Measurements from ENCODE around the gene NAGK.
"Not testable (repeated sequence)": the region's sequence is repeated elsewhere in the genome, so short reads cannot be mapped to it uniquely, and the experiment has no call there.

NAGK gene

GRCh38 chr2:71068218-71069035 is at the start of gene NAGK:
NAGK (plus strand) TSS chr2:71068648; CDS start chr2:71068684, 36 bp downstream.
- peak; percentile 6 for TF ChIP-seq CTCF (IDR thresholded peaks at IDR 0.05; ENCODE audit: borderline replicate concordance, extremely low read depth, low read length, poor library complexity, severe bottlenecking)
- TF ChIP-seq EZH2 (IDR thresholded peaks at IDR 0.05; ENCODE audit: borderline replicate concordance, low read depth, low read length, severe bottlenecking), result no peak
- Histone ChIP-seq H2AFZ (ENCODE audit: low read depth, low read length) (peak within 1 kb of the TSS; percentile 98), H3K4me3 (ENCODE audit: low read depth in 1 of 2, low read length in 2 of 2) (peak within 1 kb of the TSS; percentile 87 to 89), H3K79me2 (ENCODE audit: insufficient read depth, low read length) (peaks cover 30% of the 10 kb centered on the region), H4K20me1 (ENCODE audit: insufficient read depth, low read length) (peaks cover 15% of the 10 kb centered on the region), H3K9ac (ENCODE audit: low read depth, low read length) (peak within 1 kb of the TSS; percentile 67), H3K4me1 (ENCODE audit: insufficient read depth, low read length) (peaks cover 48% of the 10 kb centered on the region), H3K27me3 (ENCODE audit: insufficient read depth, low read length, poor library complexity) (no peaks in the 10 kb centered on the region), H3K4me2 (ENCODE audit: insufficient read depth, low read length) (peak within 1 kb of the TSS; percentile 83), H3K36me3 (ENCODE audit: insufficient read depth, low read length) (peaks cover 23% of the 10 kb centered on the region), H3K9me3 (ENCODE audit: insufficient read depth, low read length, severe bottlenecking) (no peaks in the 10 kb centered on the region), H3K27ac (ENCODE audit: low read length) (peak within 1 kb of the TSS; percentile 98)
- peak; percentile 97 for DNase-seq
- peak; percentile 88 for ATAC-seq (ENCODE audit: insufficient read depth, low read depth)

- H3K4me3 ChIP-seq (ENCODE audit: low read depth in 1 of 2, low read length in 2 of 2); DNase-seq; H2AFZ ChIP-seq (ENCODE audit: low read depth, low read length); H3K79me2 ChIP-seq (ENCODE audit: insufficient read depth, low read length); H3K36me3 ChIP-seq (ENCODE audit: insufficient read depth, low read length); H3K4me1 ChIP-seq (ENCODE audit: insufficient read depth, low read length); H3K9me3 ChIP-seq (ENCODE audit: insufficient read depth, low read length, severe bottlenecking); ATAC-seq (ENCODE audit: insufficient read depth, low read depth); H3K9ac ChIP-seq (ENCODE audit: low read depth, low read length); H3K4me2 ChIP-seq (ENCODE audit: insufficient read depth, low read length); H3K27me3 ChIP-seq (ENCODE audit: insufficient read depth, low read length, poor library complexity); H4K20me1 ChIP-seq (ENCODE audit: insufficient read depth, low read length); H3K27ac ChIP-seq (ENCODE audit: low read length): not testable (repeated sequence)
Measured at GRCh38 chr2:71019989-71020388, 48.5 kb upstream of the NAGK start.

- H3K36me3 ChIP-seq (ENCODE audit: insufficient read depth, low read length); H3K9me3 ChIP-seq (ENCODE audit: insufficient read depth, low read length, severe bottlenecking); H2AFZ ChIP-seq (ENCODE audit: low read depth, low read length); ATAC-seq (ENCODE audit: insufficient read depth, low read depth); DNase-seq; H3K27ac ChIP-seq (ENCODE audit: low read length); H3K4me3 ChIP-seq (ENCODE audit: low read depth in 1 of 2, low read length in 2 of 2); H4K20me1 ChIP-seq (ENCODE audit: insufficient read depth, low read length); H3K27me3 ChIP-seq (ENCODE audit: insufficient read depth, low read length, poor library complexity); H3K4me2 ChIP-seq (ENCODE audit: insufficient read depth, low read length); H3K9ac ChIP-seq (ENCODE audit: low read depth, low read length); H3K79me2 ChIP-seq (ENCODE audit: insufficient read depth, low read length); H3K4me1 ChIP-seq (ENCODE audit: insufficient read depth, low read length): not testable (repeated sequence)
Measured at GRCh38 chr2:71021394-71021793, 47.1 kb upstream of the NAGK start.

GRCh38 chr2:71023553-71024243 is 44.8 kb upstream of the NAGK start:
- H3K9ac ChIP-seq (ENCODE audit: low read depth, low read length); H3K79me2 ChIP-seq (ENCODE audit: insufficient read depth, low read length); H2AFZ ChIP-seq (ENCODE audit: low read depth, low read length); ATAC-seq (ENCODE audit: insufficient read depth, low read depth); H3K9me3 ChIP-seq (ENCODE audit: insufficient read depth, low read length, severe bottlenecking); H4K20me1 ChIP-seq (ENCODE audit: insufficient read depth, low read length); H3K27ac ChIP-seq (ENCODE audit: low read length); H3K4me3 ChIP-seq (ENCODE audit: low read depth in 1 of 2, low read length in 2 of 2); H3K27me3 ChIP-seq (ENCODE audit: insufficient read depth, low read length, poor library complexity); H3K36me3 ChIP-seq (ENCODE audit: insufficient read depth, low read length); DNase-seq; H3K4me1 ChIP-seq (ENCODE audit: insufficient read depth, low read length); H3K4me2 ChIP-seq (ENCODE audit: insufficient read depth, low read length): not testable (repeated sequence)

- DNase-seq; H3K79me2 ChIP-seq (ENCODE audit: insufficient read depth, low read length); H3K27me3 ChIP-seq (ENCODE audit: insufficient read depth, low read length, poor library complexity); H4K20me1 ChIP-seq (ENCODE audit: insufficient read depth, low read length); ATAC-seq (ENCODE audit: insufficient read depth, low read depth); H3K4me1 ChIP-seq (ENCODE audit: insufficient read depth, low read length); H3K4me3 ChIP-seq (ENCODE audit: low read depth in 1 of 2, low read length in 2 of 2); H3K27ac ChIP-seq (ENCODE audit: low read length); H3K9me3 ChIP-seq (ENCODE audit: insufficient read depth, low read length, severe bottlenecking); H2AFZ ChIP-seq (ENCODE audit: low read depth, low read length); H3K9ac ChIP-seq (ENCODE audit: low read depth, low read length); H3K36me3 ChIP-seq (ENCODE audit: insufficient read depth, low read length); H3K4me2 ChIP-seq (ENCODE audit: insufficient read depth, low read length): not testable (repeated sequence)
Measured at GRCh38 chr2:71036296-71036695, 32.2 kb upstream of the NAGK start.
